Subcutaneous preadipocyte (primary cell): ENCODE data around the gene YIPF7. TPM values are rescaled to one million over a fixed set of nuclear protein-coding genes. Genes with fewer than 3 reads are reported as not detected.

Source experiments
- total RNA-seq: library from RNA; depleted of rRNA; stranded (reverse); fragments of >200 nt; gene quantifications from 2 replicates; pipeline ENCODE4 v1.2.3, GENCODE V29; 2012

Gene YIPF7
- total RNA-seq, result not detected in 2 replicates

DNA sequence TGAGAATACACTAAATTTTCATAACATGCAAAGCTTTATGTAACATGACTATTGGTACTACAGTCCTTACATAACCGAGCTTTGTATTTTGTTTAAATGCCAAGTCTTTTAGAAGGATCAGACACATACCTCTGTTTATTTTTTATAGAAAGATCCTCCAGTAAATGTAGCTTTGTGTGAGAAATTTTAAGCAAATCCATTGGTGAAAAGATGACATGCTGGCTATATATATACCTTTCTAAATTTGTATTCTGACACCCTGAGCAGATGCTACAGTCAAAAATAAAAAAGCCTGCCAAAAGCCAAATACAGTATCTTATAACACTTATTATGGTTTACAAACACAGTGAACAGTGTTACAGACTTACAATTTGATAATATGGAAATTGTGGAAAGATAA lies at the start of gene YIPF7:
YIPF7 (minus strand) TSS at position 201 of the 400 bp plus-strand sequence. CDS start 1,525 bp downstream, outside the sequence.

DNA sequence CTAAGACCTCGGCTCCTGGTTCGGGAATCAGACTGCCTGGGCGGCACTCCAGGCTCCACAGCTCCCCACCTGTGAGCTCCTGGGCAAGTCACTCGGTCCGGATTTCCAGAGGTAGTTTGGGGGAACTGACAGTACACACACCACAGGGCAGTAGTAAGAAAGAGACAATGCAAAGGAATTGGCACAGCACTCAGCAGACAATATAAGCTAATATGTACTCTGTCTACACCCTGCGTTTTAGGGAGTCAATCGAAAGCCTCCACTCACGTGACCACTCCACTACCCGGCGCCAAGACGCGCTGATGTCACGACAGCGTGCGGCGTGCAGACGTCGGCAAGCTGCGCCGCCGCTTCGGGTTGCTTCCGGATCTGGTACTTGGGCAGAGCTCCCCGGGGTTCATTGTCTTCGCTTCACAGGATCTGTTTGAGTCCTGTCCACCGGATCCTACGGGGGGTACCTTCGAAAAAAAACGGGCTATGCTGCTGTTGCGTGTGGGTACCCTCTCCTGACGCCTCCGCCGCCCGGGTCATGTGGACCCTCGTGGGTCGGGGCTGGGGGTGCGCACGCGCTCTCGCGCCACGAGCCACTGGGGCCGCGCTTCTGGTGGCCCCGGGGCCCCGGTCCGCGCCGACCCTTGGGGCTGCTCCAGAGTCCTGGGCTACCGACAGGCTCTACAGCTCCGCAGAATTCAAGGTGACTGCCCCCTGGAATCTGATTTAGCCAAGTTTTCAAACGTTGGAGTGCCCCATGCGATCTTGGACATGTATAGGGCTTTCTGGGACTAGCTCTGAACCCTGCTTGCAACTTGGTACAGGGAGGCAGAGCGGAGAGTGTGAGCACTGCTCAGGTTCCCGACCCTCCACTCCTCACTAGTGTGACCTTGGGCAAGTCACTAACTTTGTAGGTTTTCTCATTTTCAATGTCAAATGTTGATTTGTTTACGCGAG lies 26.9 kb upstream of the YIPF7 start, which contains the start of gene GUF1:
GUF1 (plus strand) TSS at position 327 of the 948 bp plus-strand sequence; CDS start at position 530, 203 bp downstream.

Other genes starting within 250 kb of the YIPF7 start
- 0.20 TPM in 1 of 2 replicates, not detected in the other for gene KCTD8, start 202.8 kb downstream of the YIPF7 start, total RNA-seq
- gene GUF1, start 26.8 kb upstream of the YIPF7 start, total RNA-seq, result 14.3 and 17.4 TPM in 2 replicates
- 23.5 and 23.9 TPM in 2 replicates for gene GNPDA2, start 74.9 kb upstream of the YIPF7 start, total RNA-seq